WTC11 (cell line): ENCODE measurements around the gene WDR5B. TPM values are rescaled to one million over a fixed set of nuclear protein-coding genes. Genes with fewer than 3 reads are reported as not detected.

ENCODE experiments used
- ATAC-seq: fragments of 200-7000 bp; cut with Tn5 transposase; 2 replicates; pipeline ENCODE4 v1.10.0; 2021; ENCODE audit warnings: mild to moderate bottlenecking, moderate library complexity
- CTCF ChIA-PET: fragments of 300-600 bp; sonication (Branson Sonifier 250); formaldehyde crosslinking; loops from one replicate; lab custom pipeline; 2021; ENCODE audit warnings: antibody characterized with exemption; lab: Charles Lee
- POLR2A ChIA-PET: fragments of 350-600 bp; sonication (Branson Sonifier 250); formaldehyde crosslinking; loops from one replicate; lab custom pipeline; 2021; ENCODE audit warnings: antibody characterized with exemption; lab: Charles Lee
- DNase-seq: peaks from one replicate; pipeline ENCODE4 v3.0.0; 2021; ENCODE audit warnings: low spot score
- H3K27ac Mint-ChIP-seq: 2 replicates; pipeline ENCODE4 v1.8.0; 2021; ENCODE audit warnings: mixed read lengths
- H3K27me3 Mint-ChIP-seq: 2 replicates; pipeline ENCODE4 v1.8.0; 2021; ENCODE audit warnings: low read depth, mild to moderate bottlenecking, moderate library complexity, mixed read lengths
- H3K36me3 Mint-ChIP-seq: 2 replicates; pipeline ENCODE4 v1.8.0; 2021; ENCODE audit warnings: mixed read lengths
- H3K4me1 Mint-ChIP-seq: 2 replicates; pipeline ENCODE4 v1.8.0; 2022; ENCODE audit warnings: mixed read lengths
- H3K4me3 Mint-ChIP-seq: 2 replicates; pipeline ENCODE4 v1.8.0; 2021; ENCODE audit warnings: mild to moderate bottlenecking, moderate library complexity, mixed read lengths
- H3K9me3 Mint-ChIP-seq: 2 replicates; pipeline ENCODE4 v1.8.0; 2021; ENCODE audit warnings: mixed read lengths
- AR ChIP-seq: fragments of 250-450 bp; sonication (Bioruptor Pico); IDR thresholded peaks from 2 replicates; pipeline ENCODE4 v1.9.0; 2021; ENCODE audit warnings: mild to moderate bottlenecking
- ATF1 ChIP-seq: sonication (generic); formaldehyde crosslinking; IDR thresholded peaks from 2 replicates; pipeline ENCODE4 v1.8.1; 2023; ENCODE audit warnings: mild to moderate bottlenecking, moderate library complexity, missing genetic modification reagents
- CBFB ChIP-seq: sonication (generic); formaldehyde crosslinking; IDR thresholded peaks from 2 replicates; pipeline ENCODE4 v1.8.1; 2022; ENCODE audit warnings: mild to moderate bottlenecking, low read depth, missing genetic modification reagents
- CDX4 ChIP-seq: fragments of 250-450 bp; sonication (Bioruptor Pico); IDR thresholded peaks from 2 replicates; pipeline ENCODE4 v1.9.0; 2021; ENCODE audit warnings: moderate library complexity, mild to moderate bottlenecking, inconsistent platforms, borderline replicate concordance
- E2F4 ChIP-seq: sonication (generic); formaldehyde crosslinking; IDR thresholded peaks from 2 replicates; pipeline ENCODE4 v1.8.1; 2022; ENCODE audit warnings: low read depth, mild to moderate bottlenecking, moderate library complexity, missing genetic modification reagents, borderline replicate concordance
- ETV6 ChIP-seq: sonication (generic); formaldehyde crosslinking; IDR thresholded peaks from 2 replicates; pipeline ENCODE4 v1.8.1; 2022; ENCODE audit warnings: mild to moderate bottlenecking, missing genetic modification reagents
- FOXK1 ChIP-seq: sonication (generic); formaldehyde crosslinking; IDR thresholded peaks from 2 replicates; pipeline ENCODE4 v1.8.0; 2022; ENCODE audit warnings: mild to moderate bottlenecking, moderate library complexity, missing genetic modification reagents
- FOXP1 ChIP-seq: sonication (generic); formaldehyde crosslinking; IDR thresholded peaks from 2 replicates; pipeline ENCODE4 v1.8.0; 2022; ENCODE audit warnings: missing genetic modification reagents, mild to moderate bottlenecking, moderate library complexity, borderline replicate concordance
- HMGA2 ChIP-seq: fragments of 250-450 bp; sonication (Bioruptor Pico); IDR thresholded peaks from 2 replicates; pipeline ENCODE4 v1.4.0; 2021; ENCODE audit warnings: mild to moderate bottlenecking, moderate library complexity
- IRF2 ChIP-seq: sonication (generic); formaldehyde crosslinking; IDR thresholded peaks from 2 replicates; pipeline ENCODE4 v1.8.0; 2022; ENCODE audit warnings: low read depth, missing genetic modification reagents, borderline replicate concordance
- KAT7 ChIP-seq: sonication (generic); formaldehyde crosslinking; IDR thresholded peaks from 2 replicates; pipeline ENCODE4 v1.8.1; 2023; ENCODE audit warnings: missing genetic modification reagents, mild to moderate bottlenecking, borderline replicate concordance
- MLX ChIP-seq: sonication (generic); formaldehyde crosslinking; IDR thresholded peaks from 2 replicates; pipeline ENCODE4 v1.8.1; 2023; ENCODE audit warnings: mild to moderate bottlenecking, missing genetic modification reagents, moderate library complexity
- OVOL2 ChIP-seq: fragments of 250-450 bp; sonication (Bioruptor Pico); IDR thresholded peaks from 2 replicates; pipeline ENCODE4 v1.9.0; 2021; ENCODE audit warnings: mild to moderate bottlenecking, borderline replicate concordance
- SP1 ChIP-seq: sonication (generic); formaldehyde crosslinking; conservative IDR thresholded peaks from 2 replicates; pipeline ENCODE4 v1.8.1; 2022; ENCODE audit warnings: missing genetic modification reagents
- TEAD1 ChIP-seq: sonication (generic); formaldehyde crosslinking; IDR thresholded peaks from 2 replicates; pipeline ENCODE4 v1.8.0; 2022; ENCODE audit warnings: mild to moderate bottlenecking, missing genetic modification reagents
- TEAD4 ChIP-seq: sonication (generic); formaldehyde crosslinking; IDR thresholded peaks from 2 replicates; pipeline ENCODE4 v1.8.0; 2022; ENCODE audit warnings: mild to moderate bottlenecking, missing genetic modification reagents
- ZNF121 ChIP-seq: sonication (generic); formaldehyde crosslinking; IDR thresholded peaks from 2 replicates; pipeline ENCODE4 v1.8.0; 2023; ENCODE audit warnings: missing genetic modification reagents
- ZNF219 ChIP-seq: sonication (generic); formaldehyde crosslinking; IDR thresholded peaks from 2 replicates; pipeline ENCODE4 v1.8.0; 2023; ENCODE audit warnings: missing genetic modification reagents, mild to moderate bottlenecking, borderline replicate concordance
- ZNF423 ChIP-seq: fragments of 250-450 bp; sonication (Bioruptor Pico); IDR thresholded peaks from 2 replicates; pipeline ENCODE4 v2.1.2; 2022; ENCODE audit warnings: mild to moderate bottlenecking, moderate library complexity
- total RNA-seq: library from RNA; stranded (reverse); gene quantifications from 3 replicates; pipeline ENCODE4 v1.2.3, GENCODE V29; 2021
- TF ChIP-seq, protein P1 (sequence below): fragments of 250-450 bp; sonication (Bioruptor Pico); IDR thresholded peaks from 2 replicates; pipeline ENCODE4 v2.1.2; 2022; ENCODE audit warnings: mild to moderate bottlenecking, moderate library complexity
- TF ChIP-seq, protein P2 (sequence below): sonication (generic); formaldehyde crosslinking; IDR thresholded peaks from 2 replicates; pipeline ENCODE4 v1.8.1; 2022; ENCODE audit warnings: mild to moderate bottlenecking, moderate library complexity, missing genetic modification reagents
- TF ChIP-seq, protein P3 (sequence below): sonication (generic); formaldehyde crosslinking; IDR thresholded peaks from 2 replicates; pipeline ENCODE4 v1.8.1; 2023; ENCODE audit warnings: mild to moderate bottlenecking, missing genetic modification reagents, borderline replicate concordance

The WDR5B gene
- total RNA-seq, 1 experiment from 2014 or later: 2.8 TPM

- TF ChIP-seq E2F4: no peak
Measured at GRCh38 chr3:122409446-122409845, 6.4 kb downstream of the WDR5B start (continued).

GRCh38 chr3:122407946-122408345 is 7.9 kb downstream of the WDR5B start:
- no peak overlapping the region for H3K4me3 Mint-ChIP-seq
- CTCF ChIA-PET: no interaction called here
- H3K27me3 Mint-ChIP-seq: no peaks in the 10 kb centered on the region
- DNase-seq (no peak), ATAC-seq (no peak)
- no peaks in the 10 kb centered on the region for H3K9me3 Mint-ChIP-seq
- peaks cover 54% of the 10 kb centered on the region for H3K36me3 Mint-ChIP-seq
- no peak overlapping the region for H3K27ac Mint-ChIP-seq
- H3K4me1 Mint-ChIP-seq: no peaks in the 10 kb centered on the region
- POLR2A ChIA-PET: no interaction called here
- TF ChIP-seq ZNF423 (CRISPR knock-in tag): no peak
- TF ChIP-seq ZNF121: no peak
- TF ChIP-seq IRF2 (CRISPR knock-in tag): no peak
- TF ChIP-seq TEAD4 (CRISPR knock-in tag): no peak
- no peak for TF ChIP-seq OVOL2
- no peak for TF ChIP-seq ETV6 (CRISPR knock-in tag)
- TF ChIP-seq ATF1: no peak
- TF ChIP-seq, all 79 proteins: peak for 0

- Mint-ChIP-seq H3K27me3 (no peaks in the 10 kb centered on the region), H3K9me3 (no peaks in the 10 kb centered on the region), H3K4me3 (no peak overlapping the region), H3K27ac (no peak overlapping the region), H3K4me1 (no peaks in the 10 kb centered on the region), H3K36me3 (peaks cover 56% of the 10 kb centered on the region)
- TF ChIP-seq, protein P1, sequence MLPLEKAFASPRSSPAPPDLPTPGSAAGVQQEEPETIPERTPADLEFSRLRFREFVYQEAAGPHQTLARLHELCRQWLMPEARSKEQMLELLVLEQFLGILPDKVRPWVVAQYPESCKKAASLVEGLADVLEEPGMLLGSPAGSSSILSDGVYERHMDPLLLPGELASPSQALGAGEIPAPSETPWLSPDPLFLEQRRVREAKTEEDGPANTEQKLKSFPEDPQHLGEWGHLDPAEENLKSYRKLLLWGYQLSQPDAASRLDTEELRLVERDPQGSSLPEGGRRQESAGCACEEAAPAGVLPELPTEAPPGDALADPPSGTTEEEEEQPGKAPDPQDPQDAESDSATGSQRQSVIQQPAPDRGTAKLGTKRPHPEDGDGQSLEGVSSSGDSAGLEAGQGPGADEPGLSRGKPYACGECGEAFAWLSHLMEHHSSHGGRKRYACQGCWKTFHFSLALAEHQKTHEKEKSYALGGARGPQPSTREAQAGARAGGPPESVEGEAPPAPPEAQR (CRISPR knock-in tag): no peak
- TF ChIP-seq TEAD1 (CRISPR knock-in tag) (no peak), FOXP1 (no peak), CBFB (CRISPR knock-in tag) (no peak), MLX (no peak), AR (CRISPR knock-in tag) (no peak), FOXK1 (CRISPR knock-in tag) (no peak), HMGA2 (CRISPR knock-in tag) (no peak), CDX4 (no peak), KAT7 (no peak), OVOL2 (no peak), ZNF219 (CRISPR knock-in tag) (no peak), ZNF121 (no peak), SP1 (CRISPR knock-in tag) (no peak)
- TF ChIP-seq, protein P2, sequence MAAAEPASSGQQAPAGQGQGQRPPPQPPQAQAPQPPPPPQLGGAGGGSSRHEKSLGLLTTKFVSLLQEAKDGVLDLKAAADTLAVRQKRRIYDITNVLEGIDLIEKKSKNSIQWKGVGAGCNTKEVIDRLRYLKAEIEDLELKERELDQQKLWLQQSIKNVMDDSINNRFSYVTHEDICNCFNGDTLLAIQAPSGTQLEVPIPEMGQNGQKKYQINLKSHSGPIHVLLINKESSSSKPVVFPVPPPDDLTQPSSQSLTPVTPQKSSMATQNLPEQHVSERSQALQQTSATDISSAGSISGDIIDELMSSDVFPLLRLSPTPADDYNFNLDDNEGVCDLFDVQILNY: no peak
- TF ChIP-seq, protein P3, sequence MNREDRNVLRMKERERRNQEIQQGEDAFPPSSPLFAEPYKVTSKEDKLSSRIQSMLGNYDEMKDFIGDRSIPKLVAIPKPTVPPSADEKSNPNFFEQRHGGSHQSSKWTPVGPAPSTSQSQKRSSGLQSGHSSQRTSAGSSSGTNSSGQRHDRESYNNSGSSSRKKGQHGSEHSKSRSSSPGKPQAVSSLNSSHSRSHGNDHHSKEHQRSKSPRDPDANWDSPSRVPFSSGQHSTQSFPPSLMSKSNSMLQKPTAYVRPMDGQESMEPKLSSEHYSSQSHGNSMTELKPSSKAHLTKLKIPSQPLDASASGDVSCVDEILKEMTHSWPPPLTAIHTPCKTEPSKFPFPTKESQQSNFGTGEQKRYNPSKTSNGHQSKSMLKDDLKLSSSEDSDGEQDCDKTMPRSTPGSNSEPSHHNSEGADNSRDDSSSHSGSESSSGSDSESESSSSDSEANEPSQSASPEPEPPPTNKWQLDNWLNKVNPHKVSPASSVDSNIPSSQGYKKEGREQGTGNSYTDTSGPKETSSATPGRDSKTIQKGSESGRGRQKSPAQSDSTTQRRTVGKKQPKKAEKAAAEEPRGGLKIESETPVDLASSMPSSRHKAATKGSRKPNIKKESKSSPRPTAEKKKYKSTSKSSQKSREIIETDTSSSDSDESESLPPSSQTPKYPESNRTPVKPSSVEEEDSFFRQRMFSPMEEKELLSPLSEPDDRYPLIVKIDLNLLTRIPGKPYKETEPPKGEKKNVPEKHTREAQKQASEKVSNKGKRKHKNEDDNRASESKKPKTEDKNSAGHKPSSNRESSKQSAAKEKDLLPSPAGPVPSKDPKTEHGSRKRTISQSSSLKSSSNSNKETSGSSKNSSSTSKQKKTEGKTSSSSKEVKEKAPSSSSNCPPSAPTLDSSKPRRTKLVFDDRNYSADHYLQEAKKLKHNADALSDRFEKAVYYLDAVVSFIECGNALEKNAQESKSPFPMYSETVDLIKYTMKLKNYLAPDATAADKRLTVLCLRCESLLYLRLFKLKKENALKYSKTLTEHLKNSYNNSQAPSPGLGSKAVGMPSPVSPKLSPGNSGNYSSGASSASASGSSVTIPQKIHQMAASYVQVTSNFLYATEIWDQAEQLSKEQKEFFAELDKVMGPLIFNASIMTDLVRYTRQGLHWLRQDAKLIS (CRISPR knock-in tag): no peak
- DNase-seq (no peak), ATAC-seq (no peak)
- ChIA-PET POLR2A (no interaction called here), CTCF (no interaction called here)
Measured at GRCh38 chr3:122406198-122406597, 9.7 kb downstream of the WDR5B start.
